SKM-1 (cell line): Measurements from ENCODE around the gene JAM3.

ENCODE experiments used
- DNase-seq: peaks from one replicate; lab custom pipeline; 2025; ENCODE audit not compliant: unreplicated experiment; lab: John Stamatoyannopoulos, UW

The JAM3 gene

DNA sequence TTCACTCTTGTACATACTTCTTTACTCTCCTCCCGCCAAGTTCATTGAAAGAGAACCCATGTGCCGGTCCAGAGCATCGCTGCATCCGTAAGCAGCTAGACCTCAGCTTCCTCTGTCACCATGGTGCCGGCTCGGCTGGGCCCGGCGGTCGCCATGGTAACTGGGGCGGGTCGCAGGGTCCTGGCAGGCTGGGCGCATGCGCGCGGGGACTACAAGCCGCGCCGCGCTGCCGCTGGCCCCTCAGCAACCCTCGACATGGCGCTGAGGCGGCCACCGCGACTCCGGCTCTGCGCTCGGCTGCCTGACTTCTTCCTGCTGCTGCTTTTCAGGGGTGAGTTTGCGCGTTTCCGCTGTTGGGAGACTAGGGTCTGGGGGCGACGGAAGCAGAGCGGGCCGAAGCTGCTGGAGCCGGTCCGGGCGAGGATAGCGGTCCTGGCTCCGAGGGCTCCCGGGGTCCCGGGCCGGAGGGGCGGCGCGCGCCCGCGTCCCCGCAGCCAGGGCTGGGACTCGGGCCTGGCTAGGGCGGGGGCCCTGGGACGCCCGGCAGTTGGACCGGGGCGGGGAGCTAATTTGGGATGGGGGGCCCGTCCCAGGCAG lies at the start of gene JAM3:
JAM3 (plus strand) TSS at position 244 of the 597 bp plus-strand sequence; CDS start at position 256, 12 bp downstream.
- DNase-seq = peak; percentile 28

DNA sequence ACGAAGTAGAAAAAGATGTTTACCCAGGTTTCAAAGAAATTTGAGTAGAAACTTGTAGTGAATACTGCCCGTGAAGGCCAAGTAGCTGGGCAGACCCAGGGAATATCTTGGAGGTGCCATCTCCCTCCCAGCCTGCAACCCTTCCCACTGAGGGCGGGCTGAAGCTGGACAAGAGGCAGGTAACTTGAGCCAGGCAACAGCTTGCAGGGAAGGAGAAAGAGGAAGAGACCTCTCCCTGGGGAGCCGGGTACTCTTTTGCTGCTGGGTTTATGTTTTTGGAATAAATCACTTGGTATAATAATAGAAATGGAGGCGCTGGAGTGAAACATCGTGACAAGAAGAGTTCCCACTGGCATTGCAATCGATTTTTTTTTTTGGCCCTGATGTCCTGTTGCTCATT lies 49.4 kb upstream of the JAM3 start:
- no peak for DNase-seq

DNA sequence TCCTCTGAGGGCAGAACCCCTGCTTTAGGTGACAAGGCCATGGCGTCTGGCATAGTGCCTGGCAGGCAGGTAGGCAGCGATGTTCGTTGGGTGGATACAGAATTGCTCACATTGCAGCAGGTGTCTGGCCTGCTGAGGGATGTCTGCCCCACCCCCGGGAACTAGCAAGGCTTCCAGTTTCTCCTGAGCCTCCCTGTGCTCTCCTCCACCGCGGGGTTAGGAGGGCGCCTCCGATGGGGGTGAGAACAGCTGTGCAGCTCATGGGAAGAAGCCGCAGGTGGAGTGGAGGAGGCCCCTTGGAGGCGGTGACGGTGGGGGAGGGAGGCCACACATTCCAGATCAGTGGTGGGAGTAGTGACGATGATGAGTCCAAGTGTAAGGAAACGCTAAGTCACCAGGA lies 48.3 kb upstream of the JAM3 start:
- no peak for DNase-seq

DNA sequence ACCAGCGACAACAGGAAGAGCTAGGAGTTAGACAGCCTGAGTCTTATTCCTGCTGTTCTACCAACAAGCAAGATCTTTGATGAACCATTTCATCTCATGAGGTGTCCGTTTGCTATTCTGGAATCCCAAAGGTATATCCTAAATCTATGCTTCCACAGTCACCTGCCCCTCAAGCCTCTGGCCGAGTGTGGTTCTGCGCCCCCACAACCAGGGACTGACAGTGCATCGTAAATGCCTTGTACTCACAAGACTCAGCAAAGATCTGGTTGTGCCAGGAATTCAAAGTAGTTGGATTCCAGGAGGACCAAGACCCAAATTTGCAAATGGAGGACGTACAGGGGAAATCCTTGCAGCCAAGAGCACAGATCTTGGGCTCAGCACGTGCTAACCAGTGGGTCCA lies 47.5 kb upstream of the JAM3 start:
- DNase-seq = no peak

DNA sequence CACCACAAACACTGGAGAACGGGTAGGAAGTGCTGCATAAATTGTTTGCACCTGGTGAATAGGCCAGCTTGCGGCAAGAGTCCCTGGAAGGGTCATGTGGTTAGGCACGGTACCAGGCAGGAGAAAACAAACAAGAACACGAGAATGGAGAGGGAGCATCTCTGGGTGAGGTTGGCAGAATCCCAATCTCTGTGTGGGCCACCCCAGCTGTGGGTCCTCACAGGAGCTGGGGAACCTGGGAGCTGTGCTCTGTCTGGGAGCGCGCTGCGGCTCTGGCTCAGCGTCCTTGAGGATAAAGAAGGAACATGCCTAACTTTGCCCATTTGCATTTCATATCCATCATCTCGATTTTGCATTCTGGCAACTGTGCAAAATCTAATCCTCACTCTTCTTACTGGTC lies 46.1 kb upstream of the JAM3 start:
- no peak for DNase-seq

DNA sequence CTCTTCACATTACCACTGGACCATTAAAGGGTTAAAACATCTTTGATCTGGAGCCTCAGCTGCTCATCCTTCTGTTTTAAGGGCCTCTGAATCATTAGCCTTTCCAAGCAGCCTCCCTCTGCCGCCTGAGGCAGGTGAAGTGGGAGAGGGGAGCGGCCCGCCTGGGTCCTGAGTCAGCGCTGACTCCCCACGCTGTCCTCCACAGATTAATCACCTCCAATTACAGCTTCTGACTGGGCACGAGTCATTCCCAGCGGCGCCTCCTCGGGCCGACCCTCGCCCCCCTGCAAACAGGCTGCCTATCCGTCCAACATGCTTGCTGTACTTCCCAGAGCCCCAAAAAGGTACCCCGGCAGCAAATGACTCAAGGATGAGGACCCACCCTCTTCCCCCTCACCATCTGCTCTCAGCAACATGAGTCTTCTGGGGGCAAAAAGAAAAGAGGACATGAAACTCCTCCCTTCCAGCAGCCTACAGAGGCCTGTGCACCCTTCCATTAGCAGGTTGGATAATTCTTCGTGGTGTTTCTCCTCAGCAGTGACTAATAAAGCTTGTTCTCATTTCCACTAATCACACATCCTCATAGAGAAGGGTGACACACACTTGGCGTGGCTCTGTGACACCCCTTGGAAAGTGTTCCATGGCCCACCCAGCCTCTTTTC lies 44.3 kb upstream of the JAM3 start:
- no peak for DNase-seq

DNA sequence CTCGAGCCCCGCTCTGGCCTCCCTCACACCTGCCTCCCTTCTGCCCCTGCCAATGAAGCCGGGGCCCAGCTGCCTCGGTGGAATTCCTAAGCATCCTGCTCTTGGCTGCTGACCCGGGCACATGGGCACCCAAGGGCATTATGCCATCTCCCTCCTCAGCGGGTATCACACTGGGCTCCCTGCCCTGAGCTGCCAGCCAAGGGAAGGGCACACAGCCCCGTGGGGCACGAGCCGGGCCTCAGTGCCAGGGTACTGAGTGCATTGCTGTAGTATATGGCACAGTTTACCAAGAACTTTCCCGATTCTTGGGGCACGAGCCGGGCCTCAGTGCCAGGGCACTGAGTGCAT lies 43.8 kb upstream of the JAM3 start:
- no peak for DNase-seq

DNA sequence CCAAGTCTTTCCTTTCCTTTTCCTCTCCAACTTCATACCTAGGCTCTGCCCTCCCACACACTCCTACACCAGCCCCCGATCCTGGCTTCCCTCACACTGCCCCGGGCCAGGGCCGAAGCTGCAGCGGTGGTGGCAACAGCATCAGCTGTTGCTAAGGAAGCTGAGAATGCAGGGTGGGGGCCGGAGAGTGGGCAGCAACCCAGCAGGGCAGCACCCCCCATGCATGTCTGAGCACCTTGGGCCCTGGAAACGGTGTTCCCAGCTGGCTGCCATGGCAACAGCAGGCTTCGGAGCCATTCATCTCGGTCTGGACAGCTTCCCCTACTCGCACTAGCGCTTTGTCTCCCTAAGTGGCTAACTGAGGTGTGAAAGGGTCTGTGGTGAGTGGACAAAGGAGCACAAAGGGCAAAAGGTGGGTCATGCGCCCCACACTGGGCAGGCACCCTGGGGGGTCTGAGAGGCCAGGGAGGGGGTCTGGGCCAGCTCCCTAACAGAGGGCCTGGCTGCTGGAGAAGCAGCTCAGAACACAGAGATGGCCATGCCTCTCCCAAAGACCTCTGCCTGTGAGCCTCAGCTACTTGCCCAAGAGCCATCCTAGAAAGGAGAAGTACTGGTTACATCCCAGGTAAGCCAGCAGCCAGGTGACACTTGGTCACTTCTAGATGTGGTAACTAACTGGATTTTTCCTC lies 42.1 kb upstream of the JAM3 start:
- DNase-seq = no peak

DNA sequence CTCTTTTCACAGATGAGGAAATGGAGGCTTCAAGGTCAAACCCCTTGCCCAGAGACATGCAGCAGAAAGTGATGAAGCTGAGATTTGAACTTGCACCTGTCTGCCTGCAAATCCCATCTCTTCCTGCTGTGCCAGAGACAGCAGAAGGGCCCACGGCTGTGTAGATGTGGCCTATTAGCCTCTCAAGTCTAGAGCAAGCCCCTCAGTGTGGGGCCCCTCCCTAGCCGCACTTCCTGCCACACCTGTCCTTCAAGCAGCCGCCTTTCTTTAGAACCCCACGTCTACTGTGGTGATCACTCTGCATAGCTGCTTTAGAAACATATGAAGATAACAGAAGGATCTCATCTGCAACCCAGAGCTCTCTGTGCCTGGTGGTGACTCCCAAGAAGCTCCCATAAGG lies 41.2 kb upstream of the JAM3 start:
- DNase-seq = no peak

DNA sequence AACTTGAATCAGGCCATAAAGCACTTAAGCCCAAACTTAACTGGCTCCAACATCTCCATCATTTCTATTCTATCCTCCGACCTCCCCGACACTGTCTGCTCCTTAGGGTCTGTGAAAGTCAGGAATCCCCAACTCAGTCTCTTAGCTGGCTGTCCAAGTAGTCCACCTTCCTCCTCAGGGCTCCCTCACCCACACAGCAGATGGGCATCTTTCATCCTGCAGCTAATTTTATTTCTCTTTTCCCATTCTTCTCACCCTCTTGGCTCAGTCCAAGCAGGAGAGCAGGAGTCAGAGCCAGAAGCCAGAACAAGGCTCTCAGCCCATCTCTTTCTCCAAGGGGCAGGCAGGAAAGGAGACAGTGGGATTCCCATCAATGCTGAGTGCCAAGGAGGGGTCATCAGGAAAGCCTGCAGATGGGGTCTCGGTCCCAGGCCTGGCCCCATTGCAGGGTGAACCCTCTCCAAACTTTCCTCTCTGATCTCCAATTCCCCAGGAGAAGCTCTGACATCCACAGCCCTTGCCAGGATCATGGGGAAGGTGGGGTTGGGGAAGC lies 40.4 kb upstream of the JAM3 start:
- DNase-seq = no peak

DNA sequence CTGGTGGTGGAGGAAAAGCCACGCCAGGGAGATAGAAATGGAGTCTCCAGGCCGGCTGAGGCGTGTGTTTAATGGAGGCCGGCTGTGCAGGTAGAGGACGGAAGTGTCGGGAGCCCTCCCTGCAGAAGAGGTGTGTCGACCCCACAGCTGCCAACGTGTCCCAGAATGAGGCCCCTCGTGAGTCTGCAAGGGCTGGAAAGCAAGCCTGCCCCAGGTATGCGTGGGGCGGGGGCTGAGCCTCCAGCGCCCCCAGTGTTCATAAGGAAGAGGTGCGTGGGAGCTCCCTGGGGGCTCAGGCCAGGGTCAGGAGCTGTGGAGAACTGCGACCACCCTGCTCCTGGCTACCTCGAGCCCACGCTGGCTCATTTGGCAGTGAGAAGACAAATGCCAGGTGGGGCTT lies 38.0 kb upstream of the JAM3 start:
- DNase-seq = no peak

DNA sequence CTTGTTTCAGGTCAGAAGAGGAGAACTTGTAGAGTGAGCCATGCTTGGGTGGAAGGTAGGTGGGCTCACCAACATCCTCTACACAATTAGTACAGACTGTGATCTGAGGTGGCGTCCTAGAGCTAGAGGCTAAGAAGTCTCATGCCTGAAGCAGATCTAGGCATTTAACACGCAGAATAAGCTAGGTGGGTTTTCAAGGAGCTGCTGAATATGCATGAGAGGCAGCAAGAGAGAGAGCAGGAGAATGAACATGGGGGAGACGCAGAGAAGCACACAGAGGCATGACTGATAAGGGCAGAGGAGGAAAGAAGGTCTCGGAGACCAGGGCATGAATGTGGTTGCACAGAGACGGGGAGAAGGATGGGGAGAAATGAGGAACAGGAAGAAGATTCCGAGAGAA lies 36.8 kb upstream of the JAM3 start:
- DNase-seq = no peak

DNA sequence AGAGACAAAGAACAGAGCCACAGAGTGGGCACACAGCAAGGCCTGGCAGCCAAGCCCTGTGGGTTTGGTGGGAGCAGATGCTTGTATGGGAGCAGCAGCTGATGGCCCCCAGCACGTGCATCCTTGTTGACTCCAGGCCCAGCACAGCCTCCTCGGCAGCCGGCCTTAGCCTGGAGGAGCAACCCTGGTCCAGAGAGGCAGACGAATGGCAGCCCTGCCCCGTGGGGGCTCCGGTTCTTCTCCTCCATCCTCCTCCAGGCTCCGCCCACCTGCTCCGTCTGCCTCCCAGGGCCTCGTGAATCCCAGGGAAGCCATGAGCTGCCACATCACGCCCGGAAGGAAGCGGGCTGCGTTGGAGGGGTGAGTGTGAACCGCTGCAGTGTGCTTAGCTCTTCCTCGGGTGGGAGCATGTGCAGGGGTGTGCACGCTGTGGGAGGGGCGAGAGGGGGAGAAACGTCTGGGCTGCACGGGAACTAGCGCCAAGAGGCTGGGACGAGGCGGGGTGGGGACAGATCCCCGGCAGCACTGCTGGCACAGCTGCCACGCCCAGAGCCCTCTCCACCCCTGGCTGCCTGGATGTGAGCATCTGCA lies 36.3 kb upstream of the JAM3 start:
- no peak for DNase-seq

DNA sequence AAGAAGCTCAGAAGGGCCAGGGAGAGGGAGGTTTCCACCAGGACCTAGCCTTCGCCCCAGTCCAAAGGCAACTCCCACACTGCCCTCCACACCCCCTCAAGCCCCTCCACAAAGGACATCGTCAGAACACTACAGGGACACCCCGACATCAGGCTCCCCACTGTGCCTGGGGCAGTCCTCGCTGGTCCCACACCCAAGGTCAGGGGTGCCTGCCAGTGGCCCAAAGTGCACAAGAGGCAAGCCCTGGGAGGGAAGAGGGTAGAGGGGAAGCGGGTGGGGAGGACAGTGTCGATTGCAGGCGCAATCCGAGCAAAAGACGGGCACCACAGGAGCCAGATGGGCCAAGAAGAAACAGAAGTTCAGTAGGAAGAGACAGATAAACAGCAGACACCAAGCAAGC lies 35.6 kb upstream of the JAM3 start:
- DNase-seq = no peak

DNA sequence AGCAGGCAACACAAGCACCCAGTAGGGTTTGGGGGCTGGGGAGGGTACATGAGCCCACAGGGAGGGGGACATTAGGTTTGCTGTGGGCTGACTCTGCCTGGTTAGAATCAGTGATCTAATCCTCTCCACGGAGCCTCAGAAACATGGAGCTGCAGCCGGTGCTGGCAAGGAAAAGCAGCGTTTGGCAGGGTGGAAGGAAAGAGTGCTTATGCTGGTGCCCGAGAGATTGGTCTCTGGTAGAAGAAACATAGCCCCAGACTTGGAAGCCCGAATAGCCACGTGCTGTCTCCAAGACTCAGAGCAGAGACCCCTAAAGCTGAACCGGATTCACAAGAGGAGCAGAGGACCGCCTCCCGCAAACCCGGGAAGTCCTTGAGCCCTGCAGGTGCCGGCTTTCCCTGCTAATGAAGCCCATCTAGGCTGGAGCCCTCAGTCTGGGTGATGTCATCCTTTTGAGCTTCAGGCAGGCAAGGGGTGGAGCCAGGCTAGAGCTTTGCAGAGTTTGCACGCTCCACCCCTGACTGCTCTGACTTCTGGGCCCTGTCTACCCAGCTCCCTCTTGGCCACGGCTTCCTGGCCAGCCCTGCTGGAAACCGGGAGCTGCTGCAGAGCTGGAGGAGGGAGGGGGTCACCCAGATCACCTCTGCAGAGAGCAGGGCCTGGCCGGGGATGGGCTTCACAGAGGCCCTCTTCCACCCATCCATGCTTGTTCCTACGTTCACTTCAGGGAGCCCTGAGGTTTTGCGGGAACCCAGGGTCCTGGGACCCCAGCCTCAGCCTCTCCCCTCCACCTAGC lies 35.0 kb upstream of the JAM3 start:
- no peak for DNase-seq

DNA sequence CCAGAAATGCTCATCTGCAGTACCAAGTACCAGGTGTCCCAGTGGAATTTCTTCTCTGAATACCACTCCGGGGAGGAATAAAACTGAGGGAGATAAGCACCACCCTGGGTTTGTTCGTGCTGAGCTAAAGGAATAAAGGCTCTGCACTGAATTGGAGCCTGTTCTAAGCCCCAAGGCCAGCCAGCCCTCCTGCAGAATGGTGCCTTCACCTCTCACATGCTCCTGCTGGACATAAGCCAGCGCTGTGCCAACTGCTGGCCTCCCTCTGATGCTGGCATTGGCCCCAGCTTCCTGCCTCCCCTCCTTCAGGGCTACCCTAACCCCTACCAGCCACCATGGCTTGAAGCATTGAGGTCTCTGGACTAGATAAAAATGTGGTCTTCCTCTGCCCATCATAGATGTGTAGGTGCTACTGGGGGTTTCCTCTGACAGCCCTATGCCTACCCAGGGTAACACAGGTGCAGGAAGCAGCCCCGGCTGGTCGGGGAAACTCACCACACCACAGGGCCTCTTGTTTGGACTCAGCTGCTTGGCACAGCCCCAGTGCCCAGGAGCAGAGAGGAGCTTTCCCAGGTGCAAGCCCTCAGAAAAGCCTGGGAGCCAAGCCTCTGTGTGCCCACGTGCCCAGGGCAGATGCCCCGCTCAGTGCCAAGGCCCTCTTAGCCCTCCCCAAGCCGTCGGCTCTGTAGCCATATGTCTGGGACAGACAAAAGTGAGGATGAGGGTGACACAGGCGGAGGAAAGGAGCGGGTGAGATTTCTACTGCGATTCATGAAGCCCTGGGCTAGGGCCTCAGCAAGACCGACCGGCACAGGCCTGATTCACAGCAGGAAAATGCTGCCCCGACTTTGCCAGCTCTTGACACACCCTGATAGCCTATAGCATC lies 34.1 kb upstream of the JAM3 start:
- no peak for DNase-seq

DNA sequence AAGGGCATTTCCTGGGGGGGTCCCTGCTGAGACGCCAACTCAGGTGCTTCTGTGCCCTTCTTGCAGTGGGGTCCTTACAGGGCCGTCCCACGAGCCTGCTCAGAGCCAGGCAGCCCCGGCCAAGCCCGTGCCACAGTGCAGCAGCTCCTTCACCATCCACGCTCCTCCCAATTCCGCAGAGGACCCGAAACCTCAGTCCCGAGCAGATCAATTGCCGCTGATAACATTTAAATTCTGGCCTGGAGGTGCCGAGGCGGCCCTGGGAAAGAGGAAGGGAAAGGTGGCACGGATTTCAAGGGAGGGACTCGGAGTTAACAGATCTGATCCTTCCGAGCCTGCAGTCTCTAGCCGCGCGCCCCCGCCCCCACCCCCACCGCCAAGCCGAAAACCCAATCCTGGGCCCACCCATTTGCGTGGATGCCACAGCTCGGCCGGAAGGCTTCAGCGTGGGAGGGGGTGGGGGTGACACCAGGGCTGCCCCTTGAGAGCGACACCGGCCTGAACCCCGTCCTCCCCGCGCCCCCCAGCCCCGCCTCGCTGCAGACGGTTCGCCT lies 32.3 kb upstream of the JAM3 start:
- DNase-seq = no peak

DNA sequence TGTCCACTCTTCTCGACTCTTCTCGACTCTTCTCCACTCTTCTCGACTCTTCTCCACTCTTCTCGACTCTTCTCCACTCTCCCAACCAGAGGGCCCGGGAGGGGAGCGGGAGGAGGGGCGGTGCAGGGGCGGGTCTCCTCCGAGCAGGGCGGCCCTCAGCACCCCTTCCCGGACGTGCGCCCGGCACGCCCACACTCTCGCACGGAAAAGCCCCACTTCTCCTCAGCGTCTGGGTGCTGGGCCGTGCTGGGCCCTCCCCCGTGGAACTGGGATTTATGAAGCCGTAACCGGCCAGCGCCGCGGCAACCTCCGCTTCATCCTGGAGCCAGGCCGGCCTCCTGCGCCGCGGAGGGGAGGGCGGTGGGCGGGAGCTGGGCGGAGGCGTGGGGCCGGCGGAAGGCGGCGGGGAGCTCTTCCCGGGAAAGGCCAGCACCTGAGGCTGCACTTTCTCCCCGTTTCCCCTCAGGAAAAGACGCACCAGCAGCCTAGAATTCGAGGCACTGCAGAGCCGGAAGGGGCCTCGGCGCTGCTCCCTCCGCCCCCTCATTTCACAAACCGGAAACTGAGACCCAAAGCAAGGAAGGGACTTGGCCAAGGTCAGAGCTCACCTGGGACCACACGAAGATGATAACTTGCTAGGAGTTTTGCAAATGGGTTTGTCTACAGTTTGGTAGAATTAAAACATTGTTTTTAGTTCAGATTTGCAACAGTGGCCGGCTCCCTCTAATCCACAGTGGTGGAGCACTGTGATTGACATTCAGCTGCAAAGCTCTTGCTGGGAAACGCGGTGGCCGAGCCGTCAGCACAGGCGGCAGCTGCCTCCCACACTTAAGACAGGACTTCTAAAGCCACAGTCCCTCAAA lies 31.6 kb upstream of the JAM3 start:
- no peak for DNase-seq

DNA sequence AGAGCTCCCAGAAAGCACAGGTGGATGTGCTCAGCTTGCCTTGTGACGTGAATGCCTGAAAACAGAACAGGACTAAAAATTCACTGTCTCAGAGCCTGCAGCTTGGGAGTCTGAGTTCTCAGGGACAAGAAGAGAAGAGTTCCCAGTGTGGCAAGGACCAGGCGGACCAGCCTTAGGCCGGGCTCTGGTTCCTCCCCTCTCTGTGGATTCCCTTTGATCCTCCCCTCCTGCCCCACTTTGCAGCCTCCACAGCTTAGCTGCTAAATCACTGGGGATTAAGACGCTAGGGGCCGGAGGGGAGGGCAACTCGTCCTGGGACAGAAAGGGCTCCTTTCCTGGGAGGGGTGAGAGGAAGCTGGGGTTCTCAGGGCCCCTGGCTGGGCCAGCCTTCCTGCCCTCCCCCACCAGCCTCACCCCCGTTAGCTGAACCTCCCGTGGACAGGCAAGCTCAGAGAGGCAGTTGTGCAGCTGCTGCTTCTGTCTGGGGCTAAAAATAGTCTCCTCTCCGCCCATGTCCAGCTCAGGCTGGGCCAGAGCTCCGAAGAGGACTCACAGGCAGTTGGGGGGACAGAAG lies 29.9 kb upstream of the JAM3 start:
- DNase-seq = no peak
